NCI-H187 (cell line): ENCODE measurements around the gene TBC1D16.

Source experiments
- DNase-seq, 2 experiments: peaks; one replicate each; lab custom pipeline; 2025; lab: John Stamatoyannopoulos, UW

The TBC1D16 gene

DNA sequence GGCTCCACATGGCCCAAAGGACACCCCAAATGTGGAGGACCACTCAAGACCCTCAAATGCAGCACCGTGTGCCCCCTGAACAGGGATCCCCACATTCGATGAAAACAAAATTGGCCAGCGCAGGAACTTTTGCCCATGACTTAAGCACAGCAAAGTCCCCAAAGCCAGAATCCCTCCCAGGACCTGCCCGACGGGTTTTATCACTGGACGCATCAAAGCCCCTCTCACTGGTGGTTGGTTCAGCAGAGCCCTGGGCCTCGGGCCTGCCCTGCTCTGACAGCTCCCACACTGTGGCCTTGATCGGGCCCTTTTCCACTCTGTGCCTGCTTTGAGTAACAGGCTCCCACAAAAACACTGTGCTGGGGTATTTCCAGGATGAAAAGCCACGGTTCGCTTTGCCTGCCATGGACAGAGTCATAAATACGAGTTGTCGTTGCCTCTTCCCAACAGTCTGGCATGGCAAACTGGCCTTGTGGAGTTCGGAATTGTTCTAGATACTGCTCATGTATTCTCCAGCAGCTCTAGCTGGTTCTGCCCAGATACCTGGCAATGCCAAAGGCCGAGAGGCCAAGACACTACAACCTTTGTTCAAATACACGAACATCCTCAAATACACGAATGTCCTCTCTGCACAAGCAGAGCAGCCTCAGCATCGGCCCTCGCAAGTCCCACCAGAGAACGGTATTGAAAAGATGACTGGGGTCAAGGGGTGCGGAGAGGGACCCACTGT, 46.4 kb downstream of the TBC1D16 start:
- DNase-seq: no peak

DNA sequence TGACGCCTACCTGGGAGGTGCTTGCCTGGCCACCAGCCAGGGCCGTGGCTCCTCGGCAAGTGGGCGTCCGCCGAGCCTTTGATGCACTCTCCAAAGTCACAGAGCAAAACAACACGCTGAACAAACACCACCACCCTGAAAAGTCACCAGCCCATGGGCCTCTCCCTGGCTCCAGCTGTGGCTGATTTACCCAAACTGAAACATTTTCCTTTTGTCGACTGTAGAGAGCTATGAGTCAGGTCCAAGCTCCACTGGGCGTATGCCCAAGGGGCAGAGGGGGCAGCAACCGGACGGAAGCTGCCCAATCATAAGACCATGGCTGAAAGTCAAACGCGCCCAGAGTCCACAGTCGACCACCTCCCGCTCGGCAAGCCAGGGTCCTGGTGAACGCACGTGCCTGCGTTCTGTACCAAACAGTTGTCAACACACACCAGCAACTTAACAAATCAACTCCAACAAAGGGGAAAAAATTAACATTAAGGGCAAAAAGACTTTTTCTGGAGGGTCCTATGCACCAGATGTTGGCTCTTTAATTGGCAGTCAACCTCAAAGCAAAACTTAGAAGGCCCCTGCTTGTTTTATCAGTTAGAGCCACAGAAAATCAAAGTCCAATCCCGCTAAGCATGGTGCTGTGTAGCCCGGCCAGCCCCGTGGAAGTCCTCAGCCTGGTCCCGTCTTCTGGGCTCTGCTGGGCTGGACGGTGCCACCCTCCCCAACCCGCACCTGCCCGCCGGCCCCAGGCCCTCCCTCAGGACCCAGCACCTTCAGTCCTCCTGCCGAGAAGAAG, 47.3 kb downstream of the TBC1D16 start:
- DNase-seq: peak in 1 of 2 experiments; percentile 14

DNA sequence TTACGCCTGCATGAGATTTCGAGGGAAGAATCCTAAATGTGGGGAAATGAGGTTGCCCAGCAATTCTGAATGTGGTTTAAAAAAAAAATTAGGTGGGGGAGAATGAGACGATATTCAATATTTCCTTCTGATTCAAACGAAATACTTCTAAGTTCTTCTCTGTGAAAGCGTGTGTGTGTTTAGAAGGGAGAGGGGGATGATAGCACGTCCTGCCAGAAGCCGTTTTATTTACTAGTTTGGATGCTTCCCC, 47.8 kb downstream of the TBC1D16 start:
- no peak for DNase-seq

DNA sequence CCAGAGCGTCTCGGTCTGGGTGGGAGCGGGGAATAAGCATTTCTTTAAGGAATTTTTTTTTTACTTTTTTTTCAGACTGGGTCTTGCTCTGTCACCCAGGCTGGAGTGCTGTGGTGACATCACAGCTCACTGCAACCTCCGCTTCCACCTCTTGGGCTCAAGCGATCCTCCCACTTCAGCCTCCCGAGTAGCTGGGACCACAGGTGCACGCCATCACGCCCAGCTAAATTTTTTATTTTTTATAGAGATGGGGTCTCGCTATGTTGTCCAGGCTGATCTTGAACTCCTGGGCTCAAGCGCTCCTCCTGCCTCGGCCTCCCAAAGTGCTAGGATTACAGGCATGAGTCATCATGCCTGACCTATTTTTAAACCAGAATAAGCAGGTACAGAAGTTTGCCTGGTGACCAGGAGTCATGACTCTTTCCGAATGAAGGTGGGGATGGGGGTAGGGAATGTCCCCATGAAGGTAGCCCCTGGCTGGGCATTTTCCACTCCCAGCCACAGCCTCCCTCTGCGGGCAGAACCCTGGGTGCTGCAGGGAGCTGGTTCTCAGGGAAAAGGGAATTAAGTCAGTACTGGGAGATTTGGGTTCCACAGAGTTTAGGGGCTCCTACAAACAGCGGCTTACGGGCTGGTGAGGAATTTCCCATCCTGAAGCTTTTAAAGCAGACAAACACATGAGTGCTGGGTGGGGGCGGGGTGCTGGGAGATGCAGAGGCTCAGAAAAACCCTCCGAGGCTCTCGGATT, 48.3 kb downstream of the TBC1D16 start:
- DNase-seq: no peak

DNA sequence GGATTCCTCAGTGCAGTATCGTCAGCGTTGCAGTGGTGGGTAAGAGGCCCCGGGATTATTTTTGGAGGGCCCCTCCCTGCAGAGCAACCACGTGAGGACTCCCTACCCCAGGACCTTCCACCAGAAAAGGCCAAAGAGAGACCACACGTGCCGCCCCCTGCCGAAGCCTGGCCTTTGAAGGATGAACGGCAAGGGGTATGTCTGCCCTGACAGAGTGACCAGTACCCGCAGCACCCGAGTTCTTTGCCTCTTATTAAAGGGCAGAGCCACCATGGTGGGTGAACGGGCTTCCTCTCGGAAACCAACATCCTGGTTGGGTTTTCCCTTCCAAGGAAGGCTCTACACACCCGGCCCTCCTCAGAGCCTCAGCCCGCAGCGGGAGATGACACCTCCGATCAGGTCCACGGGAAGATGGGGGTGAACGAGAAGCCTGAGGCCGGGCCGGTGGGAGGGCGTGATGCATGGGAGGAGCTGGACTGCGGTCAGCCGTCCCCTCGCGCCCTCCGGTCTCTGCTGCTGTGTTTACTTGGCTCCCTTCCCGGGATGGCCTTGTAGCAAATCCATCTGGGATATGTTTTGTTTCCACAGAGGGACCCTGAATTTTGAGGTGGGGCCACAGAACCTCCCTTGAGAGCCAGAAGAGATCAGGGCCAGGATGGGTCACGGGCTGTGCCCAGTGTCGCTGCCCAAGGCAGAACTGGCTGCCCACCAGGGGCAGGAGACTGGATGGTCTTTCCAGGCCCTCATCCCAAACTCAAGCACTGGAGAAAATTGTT, 49.1 kb downstream of the TBC1D16 start:
- no peak for DNase-seq

DNA sequence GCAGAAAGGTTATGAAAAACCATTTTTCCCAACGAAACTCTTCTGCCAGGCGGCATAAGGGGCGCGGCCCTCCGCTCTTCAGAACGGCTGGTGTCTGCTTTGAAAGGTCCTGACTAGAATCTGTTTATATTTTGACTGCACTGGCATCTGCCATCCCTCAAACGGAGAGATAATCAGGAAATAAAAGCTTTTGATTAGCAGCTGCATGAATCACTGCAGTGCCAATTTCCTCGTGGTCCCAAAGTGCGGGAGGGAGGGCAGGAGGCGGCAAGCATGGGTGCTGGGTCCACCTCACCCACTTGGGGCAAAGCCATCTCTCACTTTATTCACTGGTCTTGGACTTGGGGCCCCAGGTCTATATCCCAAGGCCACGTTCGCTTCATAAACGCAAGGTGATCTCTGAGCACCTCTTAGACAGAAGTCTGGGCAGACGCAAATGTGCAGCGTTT, 49.7 kb downstream of the TBC1D16 start:
- no peak for DNase-seq

DNA sequence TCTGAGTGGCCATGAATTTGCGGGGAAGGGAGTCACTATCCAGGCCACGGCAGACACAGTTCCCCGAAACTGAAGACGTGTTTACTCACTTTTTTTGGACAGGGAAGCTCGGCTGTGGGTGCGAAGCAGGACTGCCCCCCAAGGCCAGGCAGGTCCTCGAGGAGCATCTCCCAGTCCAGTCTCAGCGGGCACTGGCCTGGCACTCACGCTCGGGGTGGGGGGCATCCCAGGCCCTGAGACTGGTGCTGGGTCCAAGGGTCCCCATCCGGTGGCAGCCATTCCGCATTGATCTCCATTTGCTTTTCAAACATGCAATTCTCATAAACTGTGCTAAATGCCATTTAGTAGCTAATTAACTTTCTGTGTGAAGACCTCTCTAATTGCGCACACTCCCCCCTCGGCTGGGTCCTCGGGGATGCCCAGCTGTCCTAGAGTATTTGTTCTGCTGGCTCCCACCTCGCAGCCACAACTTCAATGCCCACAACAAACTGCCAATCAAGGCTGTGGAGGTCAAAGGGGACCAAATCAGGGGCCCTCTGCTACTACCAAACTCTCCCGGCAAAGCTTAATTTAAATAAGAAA, 50.2 kb downstream of the TBC1D16 start:
- no peak for DNase-seq

DNA sequence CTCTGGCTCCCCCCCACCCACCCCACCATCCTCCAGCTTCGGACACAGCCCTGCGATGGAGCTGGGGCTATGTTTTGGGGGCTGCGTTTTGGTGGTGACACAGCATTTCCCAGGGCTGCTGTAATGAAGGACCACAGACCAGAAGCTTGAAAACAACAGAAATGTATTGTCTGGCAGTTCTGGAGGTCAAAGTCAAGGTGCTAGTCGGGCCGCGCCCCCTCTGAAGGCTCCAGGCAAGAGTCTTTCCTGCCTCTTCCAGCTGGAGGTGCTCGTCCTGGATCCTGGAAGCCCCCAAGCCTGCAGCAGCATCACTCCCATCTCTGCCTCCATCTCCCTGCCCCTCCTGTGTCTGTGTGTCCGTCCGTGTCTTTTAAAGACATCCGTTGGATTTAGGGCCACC, 50.8 kb downstream of the TBC1D16 start:
- DNase-seq: no peak

DNA sequence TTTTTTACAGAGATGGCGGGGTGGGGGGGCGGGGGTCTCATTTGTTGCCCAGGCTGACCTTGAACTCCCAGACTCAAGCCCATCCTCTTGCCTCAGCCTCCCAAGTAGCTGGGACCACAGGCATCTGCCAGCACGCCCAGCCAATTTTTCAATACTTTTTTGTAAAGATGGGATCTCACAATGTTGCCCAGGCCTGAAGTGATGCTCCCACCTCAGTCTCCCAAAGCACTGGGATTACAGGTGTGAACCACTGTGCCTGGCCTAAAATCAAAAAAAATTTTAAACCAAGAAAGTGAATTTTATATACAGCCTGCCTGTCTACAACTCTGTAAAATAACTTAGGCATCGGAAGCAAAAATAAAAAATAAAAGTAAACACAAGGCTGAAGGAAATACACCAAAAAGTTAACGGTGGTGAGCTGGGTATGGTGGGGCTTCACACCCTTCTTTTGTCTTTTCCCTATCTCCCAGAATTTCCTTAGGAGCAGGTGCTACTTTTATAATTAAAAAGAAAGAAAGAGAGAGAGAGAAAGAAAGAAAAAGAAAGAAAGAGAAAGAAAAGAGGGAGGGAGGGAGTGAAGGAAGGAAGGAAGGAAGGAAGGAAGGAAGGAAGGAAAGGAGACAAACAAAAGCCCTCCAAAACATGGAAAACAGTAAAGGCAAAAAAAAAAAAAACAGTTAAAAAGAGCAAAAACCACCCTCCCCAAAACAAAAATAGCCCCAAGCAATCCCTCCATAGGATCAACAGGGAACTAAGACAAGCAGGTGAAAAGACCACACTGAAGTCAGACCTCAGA, 51.4 kb downstream of the TBC1D16 start:
- no peak for DNase-seq

DNA sequence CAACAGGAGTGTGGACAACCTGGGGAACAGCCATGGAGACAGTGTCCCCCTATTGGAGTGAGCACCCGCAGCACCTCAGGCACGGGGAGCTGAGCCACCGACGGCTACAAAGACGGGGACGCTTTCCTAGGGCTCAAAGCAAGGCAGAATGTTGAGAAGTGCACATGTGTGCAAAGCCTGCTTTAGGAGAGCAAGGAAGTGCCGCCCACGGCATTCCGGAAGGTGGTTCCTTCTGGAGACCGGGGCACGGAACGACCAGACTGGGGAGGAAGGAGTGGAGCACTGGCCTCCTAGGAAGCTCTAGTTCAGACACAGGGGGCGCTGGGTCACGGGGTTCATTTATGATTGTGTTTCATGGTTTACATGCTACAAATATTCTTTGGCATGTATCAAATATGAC, 52.2 kb downstream of the TBC1D16 start:
- DNase-seq: no peak

DNA sequence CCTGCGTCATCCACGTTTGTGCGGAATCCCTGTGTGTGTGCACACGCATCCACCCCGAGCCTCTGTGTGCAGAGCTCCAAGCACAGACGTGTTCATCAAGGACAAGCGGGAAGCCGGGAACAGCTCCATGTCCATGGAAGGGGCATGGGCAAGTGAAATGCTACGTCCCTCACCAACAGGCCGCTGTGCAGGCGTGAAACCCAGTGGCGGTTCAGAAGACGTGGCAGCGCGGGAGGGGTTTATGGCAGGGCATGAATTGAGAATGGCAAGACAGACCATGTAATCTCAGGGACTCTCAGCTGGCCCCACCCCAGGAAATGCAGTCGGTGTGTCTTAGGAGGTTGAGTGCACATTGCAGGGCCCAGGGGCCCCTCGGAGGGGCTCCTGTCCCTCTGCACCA, 52.7 kb downstream of the TBC1D16 start:
- no peak for DNase-seq

DNA sequence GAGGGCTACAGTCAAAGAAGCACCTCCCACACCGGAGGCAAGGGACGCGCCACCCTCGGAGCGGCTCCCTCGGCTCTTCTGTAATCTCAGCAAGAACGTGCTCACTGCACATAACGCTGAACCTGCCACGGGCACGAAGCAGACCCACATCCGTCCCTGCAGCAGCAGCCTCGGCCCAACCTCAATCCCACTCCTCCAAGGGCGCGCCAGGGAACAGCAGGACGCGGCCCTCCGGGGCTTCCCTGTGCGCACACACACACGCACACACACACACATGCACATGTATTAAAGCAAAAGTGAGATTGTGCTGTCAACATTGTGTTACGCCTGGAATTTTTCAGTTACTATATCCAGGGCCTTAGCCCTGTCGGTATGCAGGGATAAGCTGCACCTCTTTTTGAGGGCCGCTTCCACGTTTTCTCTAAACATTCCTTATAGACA, 54.0 kb downstream of the TBC1D16 start:
- DNase-seq: no peak

DNA sequence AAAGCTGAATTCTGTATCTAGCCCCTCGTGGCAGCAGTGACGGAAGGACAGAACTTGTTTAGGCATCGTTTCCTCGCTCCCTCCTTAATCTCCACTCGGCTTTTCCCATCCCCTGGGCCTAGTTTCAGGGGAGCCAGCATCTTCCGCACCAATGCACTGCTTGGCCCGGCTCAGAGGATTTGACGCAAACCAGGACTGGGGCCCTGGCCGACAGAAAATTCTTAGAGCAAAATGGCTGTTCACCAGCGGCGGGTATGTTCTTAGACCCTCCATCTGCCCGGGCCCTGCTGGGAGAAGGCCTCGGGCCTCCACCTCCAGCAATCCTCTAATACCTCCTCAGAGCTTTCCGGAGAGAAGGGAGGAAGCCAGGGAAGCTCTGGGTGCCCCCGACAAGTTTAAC, 54.6 kb downstream of the TBC1D16 start:
- DNase-seq: no peak

DNA sequence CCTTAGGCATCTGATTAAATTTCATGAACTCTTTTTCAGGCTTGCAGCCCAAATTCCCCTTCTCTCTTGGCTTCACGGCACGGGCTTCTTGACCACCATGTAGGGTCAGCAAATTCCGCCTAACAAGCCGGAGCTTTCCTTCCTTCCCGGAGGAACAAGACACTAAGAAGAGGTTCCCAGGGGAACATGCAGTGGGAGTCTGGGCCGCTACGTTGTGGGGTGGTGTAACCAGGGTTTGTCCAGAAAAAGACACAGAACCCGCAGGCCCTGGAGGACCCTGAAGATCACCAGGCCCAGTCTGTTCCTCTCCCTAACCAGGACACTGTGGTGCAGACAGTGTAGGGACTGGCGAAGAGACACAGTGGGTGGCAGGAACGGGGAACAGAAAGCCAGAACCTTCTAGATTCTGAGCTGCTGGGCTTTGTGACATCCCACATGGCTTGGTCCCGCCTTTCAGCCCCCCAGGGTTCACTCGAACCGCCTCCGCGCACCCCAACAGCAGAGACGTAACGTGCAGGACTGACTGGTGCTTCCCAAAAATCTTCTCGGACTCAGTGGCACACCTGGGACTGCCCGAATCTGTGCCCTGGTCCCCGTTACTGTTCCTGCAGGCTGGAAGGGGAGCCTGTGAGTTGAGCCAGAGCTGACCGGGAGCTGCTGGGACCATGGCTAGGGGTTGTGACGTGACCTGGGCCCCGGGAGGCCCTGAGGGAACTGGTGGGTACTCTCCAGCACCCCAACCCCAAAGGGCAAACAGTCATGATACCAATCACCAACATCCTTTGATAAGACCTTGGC, 55.2 kb downstream of the TBC1D16 start:
- no peak for DNase-seq

DNA sequence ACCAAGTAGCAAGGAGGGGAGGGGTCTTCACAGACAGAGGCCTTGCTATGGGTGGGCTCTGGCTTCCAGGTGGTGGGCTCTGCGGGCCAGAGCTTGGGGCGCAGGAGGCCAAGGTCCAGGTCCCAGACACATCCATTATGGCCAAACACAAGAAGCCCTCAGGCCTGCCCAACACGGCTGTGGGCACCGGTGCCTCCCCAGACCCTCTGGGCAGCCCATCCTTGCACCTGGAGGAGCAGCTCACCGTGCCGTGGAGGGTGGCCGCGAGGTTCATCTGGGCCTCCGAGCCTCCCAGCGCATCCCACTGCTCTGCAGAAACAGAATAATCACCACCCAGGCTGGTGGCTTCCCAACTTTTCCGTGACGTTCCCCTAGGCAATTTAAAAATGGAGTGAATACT, 55.9 kb downstream of the TBC1D16 start:
- DNase-seq: no peak

DNA sequence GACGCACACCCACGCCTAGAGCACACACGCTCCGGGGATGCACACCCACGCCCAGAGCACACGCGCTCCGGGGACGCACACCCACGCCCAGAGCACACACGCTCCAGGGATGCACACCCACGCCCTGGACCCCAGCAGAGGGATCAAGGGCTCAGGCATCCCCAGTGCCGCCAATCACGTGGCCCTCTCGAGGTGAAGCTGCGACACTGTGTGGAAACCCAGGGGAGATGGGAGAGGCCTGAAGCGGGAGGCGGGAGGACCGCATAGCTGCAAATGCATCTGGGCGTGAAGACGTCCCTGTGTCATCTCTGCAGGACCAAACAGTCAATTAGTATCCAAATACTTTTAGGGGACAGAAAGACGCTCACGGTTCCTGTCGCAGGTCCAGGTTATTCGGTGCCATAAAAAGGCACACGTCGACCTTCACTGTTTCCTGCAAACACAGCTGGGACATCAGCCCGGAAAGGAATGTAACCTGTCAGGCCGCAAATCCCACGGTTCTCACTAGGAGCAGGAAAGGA, 56.4 kb downstream of the TBC1D16 start:
- DNase-seq: peak in 1 of 2 experiments; percentile 29

DNA sequence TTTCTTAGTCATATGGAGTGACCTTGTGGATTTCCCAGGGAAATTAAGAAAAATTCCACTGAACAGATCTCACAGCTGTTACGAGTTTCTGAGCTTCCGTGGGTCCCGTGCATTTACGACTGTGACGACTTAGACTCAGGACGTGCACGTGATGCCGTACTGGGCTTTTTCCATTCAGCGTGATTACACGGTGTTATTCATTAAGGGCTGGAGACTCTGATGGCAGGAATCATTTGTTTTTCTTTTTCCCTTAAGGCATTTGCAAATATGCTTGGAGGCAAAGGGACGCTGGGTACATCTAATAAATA, 57.2 kb downstream of the TBC1D16 start:
- no peak for DNase-seq

DNA sequence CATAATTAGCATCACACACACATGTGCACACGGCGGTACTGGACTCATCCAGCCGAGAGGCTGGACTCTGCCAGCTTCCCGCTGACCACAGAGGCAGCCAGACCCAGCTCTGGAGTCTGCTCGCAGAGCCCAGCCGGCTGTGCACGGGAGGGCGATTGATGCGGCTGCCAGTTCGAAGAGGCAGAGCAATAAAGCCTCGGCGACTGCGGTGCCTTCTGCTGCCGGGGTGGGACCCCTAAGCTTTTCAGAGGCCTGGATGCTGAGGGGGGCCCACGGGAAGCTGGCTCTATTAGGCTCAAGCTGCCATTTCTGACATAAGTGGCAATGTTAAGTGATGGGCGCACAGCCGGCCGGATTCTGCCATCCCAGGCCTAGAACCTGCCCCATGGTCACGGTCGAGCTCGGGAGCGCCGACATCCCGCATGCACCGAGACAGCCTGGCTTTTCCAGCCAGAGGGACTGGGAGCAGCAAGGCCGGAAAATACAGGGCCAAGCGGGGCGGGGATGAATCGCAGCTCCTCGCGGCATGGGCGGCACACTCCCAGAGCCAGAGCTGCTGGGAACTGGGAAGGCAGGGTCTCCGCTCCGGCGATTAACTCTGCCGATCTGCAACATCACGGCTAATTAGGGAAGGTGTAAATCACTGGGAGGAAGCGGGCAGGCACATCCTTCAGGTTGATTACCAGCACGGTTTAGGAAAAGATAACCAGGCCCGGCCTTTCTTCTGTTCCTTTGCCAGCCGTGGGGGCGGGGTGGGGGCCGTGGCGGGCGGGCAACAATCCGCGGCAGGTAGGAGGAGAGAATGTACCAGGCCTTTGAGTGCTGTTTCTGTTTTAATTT, 57.7 kb downstream of the TBC1D16 start:
- DNase-seq: no peak

DNA sequence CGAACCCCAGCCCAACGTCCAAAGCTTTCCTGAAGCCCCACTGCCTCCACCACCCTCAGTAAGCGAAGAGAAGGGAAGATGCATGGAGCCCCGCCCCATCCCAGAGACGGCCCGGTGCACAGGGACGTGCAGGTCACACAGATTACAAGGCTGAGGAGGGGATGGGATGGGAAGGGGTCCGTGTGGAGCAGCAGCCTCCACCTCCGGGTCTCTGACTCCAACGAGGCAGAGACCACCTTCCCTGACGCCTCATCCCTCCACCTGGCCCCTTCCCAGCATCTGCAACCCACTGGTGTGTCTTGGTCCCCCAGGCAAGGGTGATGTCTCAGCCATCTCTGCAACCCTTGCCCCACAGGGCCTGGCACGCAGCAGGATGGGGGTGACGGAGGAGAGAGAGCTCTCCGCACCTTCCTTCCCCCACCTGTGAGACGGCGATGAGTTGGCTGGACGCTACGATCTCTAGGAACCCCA, 58.5 kb downstream of the TBC1D16 start:
- no peak for DNase-seq
